HL-60 (cell line): ENCODE results near the gene CSTF1.

Source experiments
- CTCF ChIP-seq: IDR thresholded peaks from one replicate; pipeline ENCODE4 v1.5.1; 2011; ENCODE audit warnings: low read length, control low read depth, inconsistent platforms; ENCODE audit not compliant: insufficient read depth
- POLR2AphosphoS5 ChIP-seq: IDR thresholded peaks from 2 replicates; pipeline ENCODE4 v1.6.1; 2012; ENCODE audit warnings: low read depth

- TF ChIP-seq CTCF (no peak), POLR2AphosphoS5 (no peak)
Measured at GRCh38 chr20:56451056-56451765, 58.8 kb downstream of the CSTF1 start.
